ENCODE data around the gene SDK1. TPM values are rescaled to one million over a fixed set of nuclear protein-coding genes. Genes with fewer than 3 reads are reported as not detected.

Gene SDK1
- total RNA-seq, 1 donor = 0.36 TPM

GRCh38 chr7:3979611-3980299, 678.7 kb downstream of the SDK1 start:
- no peak for DNase-seq (ENCODE audit: insufficient read length, low spot score, missing footprints)
- TF ChIP-seq, protein P1, sequence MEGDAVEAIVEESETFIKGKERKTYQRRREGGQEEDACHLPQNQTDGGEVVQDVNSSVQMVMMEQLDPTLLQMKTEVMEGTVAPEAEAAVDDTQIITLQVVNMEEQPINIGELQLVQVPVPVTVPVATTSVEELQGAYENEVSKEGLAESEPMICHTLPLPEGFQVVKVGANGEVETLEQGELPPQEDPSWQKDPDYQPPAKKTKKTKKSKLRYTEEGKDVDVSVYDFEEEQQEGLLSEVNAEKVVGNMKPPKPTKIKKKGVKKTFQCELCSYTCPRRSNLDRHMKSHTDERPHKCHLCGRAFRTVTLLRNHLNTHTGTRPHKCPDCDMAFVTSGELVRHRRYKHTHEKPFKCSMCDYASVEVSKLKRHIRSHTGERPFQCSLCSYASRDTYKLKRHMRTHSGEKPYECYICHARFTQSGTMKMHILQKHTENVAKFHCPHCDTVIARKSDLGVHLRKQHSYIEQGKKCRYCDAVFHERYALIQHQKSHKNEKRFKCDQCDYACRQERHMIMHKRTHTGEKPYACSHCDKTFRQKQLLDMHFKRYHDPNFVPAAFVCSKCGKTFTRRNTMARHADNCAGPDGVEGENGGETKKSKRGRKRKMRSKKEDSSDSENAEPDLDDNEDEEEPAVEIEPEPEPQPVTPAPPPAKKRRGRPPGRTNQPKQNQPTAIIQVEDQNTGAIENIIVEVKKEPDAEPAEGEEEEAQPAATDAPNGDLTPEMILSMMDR (IDR thresholded peaks at IDR 0.05; ENCODE audit: extremely low read depth, low read depth, low read length) = no peak
- no peak overlapping the region for H3K4me2 ChIP-seq (ENCODE audit: insufficient read depth, low read length)
- no peaks in the 10 kb centered on the region for H3K79me2 ChIP-seq (ENCODE audit: insufficient read depth, low read length)
- H2AFZ ChIP-seq (ENCODE audit: low read length) = no peak overlapping the region
- no peak overlapping the region for H3K4me3 ChIP-seq (ENCODE audit: insufficient read depth, low read length)
- H4K20me1 ChIP-seq (ENCODE audit: insufficient read depth, low read length) = no peaks in the 10 kb centered on the region
- no peak overlapping the region for H3K27ac ChIP-seq (ENCODE audit: low read depth, low read length)
- H3K36me3 ChIP-seq (ENCODE audit: insufficient read depth, low read length) = no peaks in the 10 kb centered on the region
- H3K27me3 ChIP-seq (ENCODE audit: insufficient read depth, low read length) = no peaks in the 10 kb centered on the region
- H3K4me1 ChIP-seq (ENCODE audit: insufficient read depth, low read length) = no peaks in the 10 kb centered on the region
- no peaks in the 10 kb centered on the region for H3K9me3 ChIP-seq (ENCODE audit: low read depth, low read length)

DNA sequence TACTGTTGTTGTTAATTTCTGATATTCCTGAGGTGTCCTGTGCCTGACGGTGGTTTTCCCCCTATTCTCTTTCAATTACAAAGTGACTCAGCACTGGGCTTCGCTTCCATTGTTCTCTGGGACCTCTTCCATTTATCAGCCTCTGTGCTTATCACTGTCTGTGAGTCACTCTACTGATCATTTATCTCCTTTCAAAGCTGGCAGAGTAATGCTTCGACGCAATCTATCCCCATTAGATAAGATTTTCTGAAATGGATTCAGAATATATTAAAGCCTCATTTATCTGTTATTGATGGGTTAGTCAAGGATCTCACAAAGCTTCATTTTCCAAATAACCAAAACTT, 679.2 kb downstream of the SDK1 start:
- no peak for DNase-seq (ENCODE audit: insufficient read length, low spot score, missing footprints)
- H3K4me1 ChIP-seq (ENCODE audit: insufficient read depth, low read length) = no peaks in the 10 kb centered on the region
- no peak overlapping the region for H3K4me3 ChIP-seq (ENCODE audit: insufficient read depth, low read length)
- no peaks in the 10 kb centered on the region for H3K36me3 ChIP-seq (ENCODE audit: insufficient read depth, low read length)
- H2AFZ ChIP-seq (ENCODE audit: low read length) = no peak overlapping the region
- H3K27ac ChIP-seq (ENCODE audit: low read depth, low read length) = no peak overlapping the region
- H3K9me3 ChIP-seq (ENCODE audit: low read depth, low read length) = no peaks in the 10 kb centered on the region
- TF ChIP-seq, protein P1 (IDR thresholded peaks at IDR 0.05; ENCODE audit: extremely low read depth, low read depth, low read length) = no peak
- H3K27me3 ChIP-seq (ENCODE audit: insufficient read depth, low read length) = no peaks in the 10 kb centered on the region
- no peak overlapping the region for H3K4me2 ChIP-seq (ENCODE audit: insufficient read depth, low read length)
- no peaks in the 10 kb centered on the region for H3K79me2 ChIP-seq (ENCODE audit: insufficient read depth, low read length)
- H4K20me1 ChIP-seq (ENCODE audit: insufficient read depth, low read length) = no peaks in the 10 kb centered on the region

GRCh38 chr7:3981281-3981680, 680.2 kb downstream of the SDK1 start:
- Histone ChIP-seq H3K4me2 (ENCODE audit: insufficient read depth, low read length) (no peak overlapping the region), H3K4me1 (ENCODE audit: insufficient read depth, low read length) (no peaks in the 10 kb centered on the region), H3K27me3 (ENCODE audit: insufficient read depth, low read length) (no peaks in the 10 kb centered on the region), H2AFZ (ENCODE audit: low read length) (no peak overlapping the region), H3K36me3 (ENCODE audit: insufficient read depth, low read length) (no peaks in the 10 kb centered on the region), H3K79me2 (ENCODE audit: insufficient read depth, low read length) (no peaks in the 10 kb centered on the region), H3K9me3 (ENCODE audit: low read depth, low read length) (no peaks in the 10 kb centered on the region), H4K20me1 (ENCODE audit: insufficient read depth, low read length) (no peaks in the 10 kb centered on the region), H3K4me3 (ENCODE audit: insufficient read depth, low read length) (no peak overlapping the region), H3K27ac (ENCODE audit: low read depth, low read length) (no peak overlapping the region)
- DNase-seq (ENCODE audit: insufficient read length, low spot score, missing footprints) = no peak
- TF ChIP-seq, protein P1 (IDR thresholded peaks at IDR 0.05; ENCODE audit: extremely low read depth, low read depth, low read length) = no peak

DNA sequence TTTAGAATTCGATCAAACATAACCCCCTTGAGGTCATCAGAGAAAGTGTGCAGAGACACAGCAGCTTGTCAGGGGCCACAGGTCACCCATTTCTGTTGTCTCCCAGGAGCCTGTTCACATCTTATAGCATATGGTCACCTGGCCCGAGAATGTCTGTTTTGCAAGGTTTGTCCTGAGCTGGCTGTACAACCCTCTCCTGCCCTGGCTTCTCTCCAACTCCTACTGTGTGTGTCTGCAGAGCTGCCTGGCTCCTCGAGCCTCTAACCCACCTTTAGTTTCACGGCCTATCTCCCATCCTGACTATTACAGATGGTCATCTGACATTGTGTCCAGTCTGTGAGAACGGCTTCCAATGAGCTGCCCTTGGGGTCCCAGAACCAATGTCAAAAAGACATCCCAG, 683.4 kb downstream of the SDK1 start:
- no peaks in the 10 kb centered on the region for H3K36me3 ChIP-seq (ENCODE audit: insufficient read depth, low read length)
- no peak overlapping the region for H3K4me3 ChIP-seq (ENCODE audit: insufficient read depth, low read length)
- no peak for DNase-seq (ENCODE audit: insufficient read length, low spot score, missing footprints)
- TF ChIP-seq, protein P1 (IDR thresholded peaks at IDR 0.05; ENCODE audit: extremely low read depth, low read depth, low read length) = no peak
- no peaks in the 10 kb centered on the region for H3K79me2 ChIP-seq (ENCODE audit: insufficient read depth, low read length)
- no peak overlapping the region for H3K4me2 ChIP-seq (ENCODE audit: insufficient read depth, low read length)
- no peaks in the 10 kb centered on the region for H3K4me1 ChIP-seq (ENCODE audit: insufficient read depth, low read length)
- H4K20me1 ChIP-seq (ENCODE audit: insufficient read depth, low read length) = no peaks in the 10 kb centered on the region
- no peak overlapping the region for H3K27ac ChIP-seq (ENCODE audit: low read depth, low read length)
- H3K9me3 ChIP-seq (ENCODE audit: low read depth, low read length) = no peaks in the 10 kb centered on the region
- no peak overlapping the region for H2AFZ ChIP-seq (ENCODE audit: low read length)
- no peaks in the 10 kb centered on the region for H3K27me3 ChIP-seq (ENCODE audit: insufficient read depth, low read length)

Data from osteoblast (primary cell).